Adipocyte (in vitro differentiated cells): ENCODE results near the gene TBC1D5.

Source experiments
- DNase-seq: peaks from one replicate; pipeline ENCODE4 v3.0.0-alpha.2; 2015; ENCODE audit warnings: low read depth
- H3K27me3 ChIP-seq: replicated peaks from 2 replicates; pipeline ENCODE4 v1.7.0; 2013; ENCODE audit warnings: mild to moderate bottlenecking, low read length, moderate library complexity; ENCODE audit not compliant: control insufficient read depth, insufficient read depth
- H3K36me3 ChIP-seq: 2 replicates; pipeline ENCODE4 v1.7.0; 2013; ENCODE audit warnings: low read length, mild to moderate bottlenecking, moderate library complexity; ENCODE audit not compliant: control insufficient read depth, insufficient read depth, severe bottlenecking
- H3K4me1 ChIP-seq: 2 replicates; pipeline ENCODE4 v1.7.0; 2013; ENCODE audit warnings: mild to moderate bottlenecking, low read length, moderate library complexity; ENCODE audit not compliant: control insufficient read depth, insufficient read depth
- H3K4me3 ChIP-seq: 2 replicates; pipeline ENCODE4 v1.7.0; 2013; ENCODE audit warnings: mild to moderate bottlenecking, low read length, moderate library complexity
- H3K9ac ChIP-seq: 2 replicates; pipeline ENCODE4 v1.7.0; 2013; ENCODE audit warnings: mild to moderate bottlenecking, low read length, moderate library complexity
- H3K9me3 ChIP-seq: 2 replicates; pipeline ENCODE4 v1.7.0; 2013; ENCODE audit warnings: mild to moderate bottlenecking, low read length, moderate library complexity; ENCODE audit not compliant: control insufficient read depth

The TBC1D5 gene

DNA sequence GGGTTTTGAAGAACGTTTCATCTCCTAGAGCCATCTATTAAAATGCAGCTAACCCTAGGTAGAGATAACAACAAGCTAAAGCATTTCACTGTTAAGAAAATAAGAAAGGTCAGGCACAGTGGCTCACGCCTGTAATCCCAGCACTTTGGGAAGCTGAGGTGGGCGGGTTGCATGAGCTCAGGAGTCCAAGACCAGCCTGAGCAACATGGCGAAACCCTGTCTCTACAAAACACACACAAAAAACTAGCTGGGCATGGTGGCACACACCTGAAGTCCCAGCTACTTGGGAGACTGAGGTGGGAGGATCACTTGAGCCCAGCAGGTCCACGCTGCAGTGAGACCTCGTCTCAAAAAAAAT, 5.4 kb upstream of the TBC1D5 start:
- no peaks in the 10 kb centered on the region for H3K9me3 ChIP-seq
- H3K4me3 ChIP-seq: no peak overlapping the region
- H3K4me1 ChIP-seq: peaks cover 24% of the 10 kb centered on the region
- no peak overlapping the region for H3K9ac ChIP-seq
- DNase-seq: no peak
- no peaks in the 10 kb centered on the region for H3K27me3 ChIP-seq
- no peaks in the 10 kb centered on the region for H3K36me3 ChIP-seq

DNA sequence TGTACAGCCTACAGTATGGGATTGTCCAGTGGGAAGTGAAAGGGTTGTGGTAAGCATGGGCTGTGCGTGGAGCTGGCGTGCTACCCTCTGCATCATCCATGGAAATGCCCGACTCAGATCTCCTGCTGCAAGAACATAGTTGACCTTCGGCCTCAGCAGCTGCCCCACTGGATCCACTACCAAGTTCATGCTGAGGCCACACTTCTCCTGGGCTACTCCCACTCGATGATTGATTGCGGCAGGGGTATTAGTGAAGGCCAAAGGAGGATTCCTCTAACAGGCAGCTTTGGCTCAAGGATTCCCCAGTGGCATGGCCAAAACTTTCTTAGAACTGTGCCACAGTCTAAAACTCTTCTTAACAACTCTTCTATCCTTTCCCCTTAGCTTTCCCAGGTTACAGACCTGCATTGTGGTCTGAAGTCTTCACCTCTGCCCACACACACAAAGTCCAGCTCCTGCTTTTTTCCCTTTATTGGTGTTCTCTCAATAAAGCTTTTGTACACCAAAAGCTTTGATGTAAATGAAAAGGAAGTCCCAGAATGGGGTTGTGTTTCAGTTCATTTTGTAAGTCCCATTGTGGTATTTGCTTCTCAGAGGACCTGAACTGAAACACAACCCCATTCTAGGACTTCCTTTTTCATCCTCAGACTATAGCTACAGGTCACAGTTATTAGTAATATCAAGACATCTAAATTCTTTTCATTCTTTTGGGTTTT, 4.9 kb upstream of the TBC1D5 start:
- Histone ChIP-seq H3K36me3 (no peaks in the 10 kb centered on the region), H3K9me3 (no peaks in the 10 kb centered on the region), H3K4me3 (no peak overlapping the region), H3K4me1 (peaks cover 19% of the 10 kb centered on the region), H3K27me3 (no peaks in the 10 kb centered on the region), H3K9ac (no peak overlapping the region)
- DNase-seq: no peak

DNA sequence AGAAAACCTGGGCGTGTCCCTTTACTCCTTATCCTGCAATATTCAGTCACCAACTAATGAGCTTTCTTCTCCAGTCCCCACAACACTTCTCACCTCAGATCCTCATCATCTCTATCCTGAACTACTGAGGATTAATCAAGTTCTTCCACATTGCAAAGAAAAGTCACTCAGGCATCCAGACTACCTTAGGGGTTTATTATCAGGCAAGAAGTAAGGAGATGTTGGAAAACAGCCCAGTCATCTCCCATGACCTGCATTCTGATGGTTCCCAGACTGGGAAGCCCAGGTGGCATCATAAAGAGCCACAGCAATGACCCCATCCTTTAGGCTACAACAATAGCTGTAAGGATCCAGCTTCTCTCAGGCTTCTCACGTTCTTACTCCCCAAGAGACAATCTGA, 3.5 kb upstream of the TBC1D5 start:
- Histone ChIP-seq H3K4me1 (peaks cover 21% of the 10 kb centered on the region), H3K4me3 (no peak overlapping the region), H3K9me3 (no peaks in the 10 kb centered on the region), H3K9ac (no peak overlapping the region), H3K36me3 (no peaks in the 10 kb centered on the region), H3K27me3 (no peaks in the 10 kb centered on the region)
- DNase-seq: no peak

DNA sequence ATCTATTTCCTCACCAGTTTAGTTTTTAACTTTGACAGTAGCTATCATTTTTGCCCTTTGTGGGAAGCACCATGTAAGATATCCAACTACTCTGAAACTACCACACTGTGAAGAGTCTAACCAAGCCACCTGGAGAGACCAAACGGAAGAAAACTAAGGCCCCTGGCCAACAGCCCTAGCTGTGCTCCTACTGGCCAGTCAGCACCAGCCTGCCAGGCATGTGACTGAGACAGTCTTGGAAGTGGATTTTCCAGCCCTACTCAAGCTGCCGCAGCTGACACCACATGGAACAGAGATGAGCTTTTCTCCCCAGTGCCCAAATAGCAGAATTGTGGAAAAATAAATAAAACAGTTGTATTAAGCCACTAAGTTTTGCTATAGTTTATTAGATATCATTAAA, 2.9 kb upstream of the TBC1D5 start:
- H3K36me3 ChIP-seq: no peaks in the 10 kb centered on the region
- no peak overlapping the region for H3K4me3 ChIP-seq
- no peaks in the 10 kb centered on the region for H3K9me3 ChIP-seq
- no peak for DNase-seq
- peaks cover 27% of the 10 kb centered on the region for H3K4me1 ChIP-seq
- no peak overlapping the region for H3K9ac ChIP-seq
- H3K27me3 ChIP-seq: no peaks in the 10 kb centered on the region

DNA sequence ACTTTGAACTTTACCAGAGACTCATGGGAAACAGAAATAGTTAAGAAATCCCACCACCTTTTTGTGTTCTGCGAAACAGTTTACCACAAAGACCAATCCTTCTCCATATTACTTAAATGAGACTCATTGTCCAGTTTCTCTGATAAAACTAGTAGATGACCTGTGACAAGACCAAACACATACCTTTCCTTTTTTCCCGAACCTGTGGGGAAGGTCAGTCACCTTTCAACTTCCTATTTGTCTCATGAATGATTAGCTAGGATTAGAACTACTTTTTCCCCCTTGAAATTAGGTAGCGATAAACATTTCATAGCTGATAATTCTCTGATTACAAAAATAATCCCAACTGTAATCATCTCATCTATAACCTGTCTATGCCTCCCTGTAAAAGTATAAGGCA, 2.3 kb upstream of the TBC1D5 start:
- Histone ChIP-seq H3K9me3 (no peaks in the 10 kb centered on the region), H3K9ac (no peak overlapping the region), H3K27me3 (no peaks in the 10 kb centered on the region), H3K36me3 (no peaks in the 10 kb centered on the region), H3K4me1 (peaks cover 30% of the 10 kb centered on the region), H3K4me3 (no peak overlapping the region)
- no peak for DNase-seq

DNA sequence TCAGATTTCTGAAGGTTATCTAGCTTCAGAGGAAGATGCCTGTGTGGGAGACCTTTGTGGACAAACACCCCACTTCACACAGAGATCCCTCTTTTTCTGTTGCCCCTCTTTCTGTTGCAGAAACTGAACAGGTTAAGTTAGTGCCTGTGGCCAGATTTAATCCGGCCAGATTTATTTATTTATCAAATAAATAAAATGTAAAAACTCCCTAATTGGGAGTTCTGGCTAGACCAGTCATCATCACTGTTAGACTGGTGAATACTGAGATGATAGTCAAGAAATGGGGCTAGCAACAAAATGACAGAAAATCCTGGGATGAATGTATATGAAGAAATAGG, 1.2 kb upstream of the TBC1D5 start:
- DNase-seq: no peak
- Histone ChIP-seq H3K36me3 (no peaks in the 10 kb centered on the region), H3K9ac (peak overlapping the region; percentile 99), H3K4me1 (peaks cover 30% of the 10 kb centered on the region), H3K9me3 (no peaks in the 10 kb centered on the region), H3K27me3 (no peaks in the 10 kb centered on the region), H3K4me3 (peak overlapping the region; percentile 87)

DNA sequence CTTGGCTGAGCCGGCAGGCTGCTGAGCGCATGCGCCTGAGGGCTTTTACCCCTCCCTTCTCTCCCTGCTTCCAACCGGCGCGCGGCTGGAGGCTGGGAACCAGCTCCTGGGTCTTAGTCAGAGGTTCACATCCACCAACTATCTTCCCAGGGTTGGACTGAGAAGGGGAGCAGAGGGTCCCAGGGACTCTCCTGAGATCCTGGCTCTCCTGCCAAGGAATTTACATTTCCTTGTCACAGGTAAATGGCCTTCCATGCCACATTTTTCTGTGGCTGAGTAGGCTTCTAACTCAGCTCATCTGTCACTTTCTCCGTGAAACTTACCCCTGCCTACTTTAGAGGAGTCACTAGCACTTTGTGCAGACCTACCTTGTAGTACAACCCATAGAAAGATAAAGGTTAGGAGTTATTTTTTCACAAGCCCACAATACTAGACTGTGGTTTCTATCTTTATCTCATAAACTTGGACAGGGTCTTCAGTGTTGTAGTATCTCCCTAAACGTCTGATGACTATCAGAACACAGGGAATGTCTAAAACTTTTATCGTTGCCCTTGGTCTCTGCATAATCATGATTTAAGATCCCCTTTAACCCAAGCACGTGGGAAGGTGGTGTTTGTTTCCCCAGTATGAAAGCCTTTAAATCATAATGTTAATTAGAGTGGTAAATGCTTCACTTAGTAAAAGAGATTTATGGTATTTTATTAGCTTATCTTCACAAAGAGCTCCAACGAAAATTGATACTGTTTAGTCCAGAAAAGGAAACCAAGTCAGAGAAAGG, 638 bp upstream of the TBC1D5 start:
- Histone ChIP-seq H3K4me3 (peak overlapping the region; percentile 87), H3K36me3 (no peaks in the 10 kb centered on the region), H3K9me3 (no peaks in the 10 kb centered on the region), H3K27me3 (no peaks in the 10 kb centered on the region), H3K4me1 (peaks cover 30% of the 10 kb centered on the region), H3K9ac (peak overlapping the region; percentile 99)
- DNase-seq: no peak

DNA sequence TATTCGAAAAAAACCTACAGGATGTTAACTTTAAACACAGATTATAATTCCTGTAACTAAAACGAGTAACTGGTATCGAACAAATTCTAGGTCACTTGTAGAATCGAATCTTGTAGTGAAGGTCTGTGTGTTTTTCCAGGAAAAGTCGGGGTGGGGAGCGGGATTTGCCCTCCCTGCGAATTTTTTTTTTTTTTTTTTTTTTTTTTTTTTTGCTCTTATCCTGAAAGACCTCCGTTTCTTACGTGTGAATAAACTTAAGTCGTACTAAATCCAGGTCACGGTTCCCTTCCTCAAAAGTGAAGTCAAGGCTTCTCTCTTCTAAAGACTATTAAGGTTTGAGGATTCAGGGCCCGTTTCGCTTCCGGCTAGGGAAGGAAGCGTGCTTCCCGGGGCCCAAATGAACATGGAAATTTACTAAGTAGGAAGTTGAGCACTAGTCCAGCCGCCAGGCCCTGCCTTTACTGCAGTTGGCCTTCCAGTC, 770 bp downstream of the TBC1D5 start:
- DNase-seq: no peak

DNA sequence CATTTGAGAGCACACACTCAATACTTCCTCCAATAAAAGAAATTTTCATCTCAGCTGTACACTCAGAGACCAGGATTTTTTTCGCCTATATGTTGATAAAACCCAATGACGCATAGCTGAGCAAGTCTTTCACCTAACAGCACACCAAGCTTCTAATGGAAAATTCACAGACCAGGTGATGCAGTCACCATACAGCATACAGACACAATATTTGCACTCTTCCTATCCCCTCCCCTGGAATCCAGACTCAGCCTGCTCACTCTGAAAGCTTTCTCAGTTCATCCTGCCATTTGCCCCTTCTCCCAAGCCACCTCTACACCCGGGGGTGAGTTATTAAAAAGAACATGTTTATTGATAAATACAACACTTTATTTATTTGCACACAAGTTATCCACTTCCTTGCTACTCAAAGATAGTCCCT, 1.7 kb downstream of the TBC1D5 start:
- Histone ChIP-seq H3K4me3 (peak overlapping the region; percentile 87), H3K9me3 (no peaks in the 10 kb centered on the region), H3K27me3 (no peaks in the 10 kb centered on the region), H3K4me1 (peaks cover 30% of the 10 kb centered on the region), H3K36me3 (no peaks in the 10 kb centered on the region), H3K9ac (peak overlapping the region; percentile 99)
- DNase-seq: peak; percentile 33

More for the DNA sequence above, 770 bp downstream of the TBC1D5 start:
- peak overlapping the region; percentile 87 for H3K4me3 ChIP-seq
- H3K36me3 ChIP-seq: no peaks in the 10 kb centered on the region
- peak overlapping the region; percentile 99 for H3K9ac ChIP-seq
- H3K9me3 ChIP-seq: no peaks in the 10 kb centered on the region
- H3K27me3 ChIP-seq: no peaks in the 10 kb centered on the region
- H3K4me1 ChIP-seq: peaks cover 30% of the 10 kb centered on the region

DNA sequence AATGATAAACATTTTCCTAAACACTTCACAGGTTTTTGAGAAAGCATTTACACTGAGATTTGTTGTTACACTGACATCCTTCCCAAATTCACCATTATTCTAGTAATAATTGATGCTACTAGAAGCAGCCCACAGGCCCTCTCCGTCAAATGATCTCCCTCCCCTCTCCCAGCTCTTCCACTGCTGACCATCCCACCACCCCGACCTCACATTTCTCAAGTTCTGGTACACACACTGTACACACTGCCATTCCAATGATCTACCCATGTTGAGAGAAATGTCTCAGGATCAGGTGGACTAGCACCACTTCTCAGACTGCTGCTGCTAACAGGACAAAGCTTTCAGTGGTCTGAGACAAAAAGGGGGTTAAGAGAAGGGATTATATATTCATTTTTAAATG, 3.5 kb downstream of the TBC1D5 start:
- H3K9ac ChIP-seq: peak overlapping the region; percentile 20
- H3K9me3 ChIP-seq: no peaks in the 10 kb centered on the region
- H3K36me3 ChIP-seq: no peaks in the 10 kb centered on the region
- no peak for DNase-seq
- H3K27me3 ChIP-seq: no peaks in the 10 kb centered on the region
- peaks cover 30% of the 10 kb centered on the region for H3K4me1 ChIP-seq
- peak overlapping the region; percentile 8 for H3K4me3 ChIP-seq

DNA sequence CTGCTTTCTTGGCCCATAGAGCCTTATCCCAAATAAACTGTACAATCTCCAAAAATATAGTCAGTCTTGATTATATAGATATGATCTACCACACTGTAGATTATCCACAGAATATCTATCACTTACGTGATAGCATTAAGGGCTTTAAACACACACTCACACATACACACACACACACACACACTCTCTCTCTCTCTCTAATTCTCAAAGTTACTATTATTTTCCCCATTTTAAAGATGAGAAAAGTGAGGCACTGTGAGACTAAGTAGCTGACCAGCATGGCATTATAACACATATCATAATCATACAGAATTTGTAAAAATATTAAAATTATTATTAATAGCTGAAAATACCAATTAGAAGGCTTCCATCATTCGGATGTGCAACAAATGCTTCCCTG, 4.2 kb downstream of the TBC1D5 start:
- no peak overlapping the region for H3K9ac ChIP-seq
- DNase-seq: no peak
- no peaks in the 10 kb centered on the region for H3K9me3 ChIP-seq
- peaks cover 26% of the 10 kb centered on the region for H3K4me1 ChIP-seq
- H3K27me3 ChIP-seq: no peaks in the 10 kb centered on the region
- no peaks in the 10 kb centered on the region for H3K36me3 ChIP-seq
- H3K4me3 ChIP-seq: no peak overlapping the region
